HCT116 (cell line): ENCODE measurements around the gene ASNSD1. TPM values are rescaled to one million over a fixed set of nuclear protein-coding genes. Genes with fewer than 3 reads are reported as not detected.

ENCODE experiments used
- ATAC-seq: fragments of 200-7000 bp; cut with Tn5 transposase; 2 replicates; pipeline ENCODE4 v1.9.1; 2020; ENCODE audit warnings: mild to moderate bottlenecking, moderate library complexity
- BruUV-seq: library from RNA; stranded (reverse); fragments of 400-500 nt; replicated peaks from 2 replicates; lab custom pipeline; 2021; lab: Mats Ljungman, UMichigan
- CTCF ChIA-PET: fragments of 300-600 bp; sonication (Branson Sonifier 250); formaldehyde crosslinking; loops from one replicate; lab custom pipeline; 2021; ENCODE audit warnings: antibody characterized with exemption; lab: Charles Lee
- POLR2A ChIA-PET: fragments of 300-600, 350-600 bp; sonication (Branson Sonifier 250); formaldehyde crosslinking; loops from one replicate; lab custom pipeline; 2021; ENCODE audit warnings: antibody characterized with exemption; lab: Charles Lee
- RAD21 ChIA-PET, 2 experiments: fragments of 300-600 bp; sonication (Branson Sonifier 250); formaldehyde crosslinking; loops; one replicate each; lab custom pipeline; 2023; ENCODE audit warnings: low total read pairs in 2 of 2; ENCODE audit not compliant: uncharacterized antibody in 2 of 2, unreplicated experiment in 2 of 2, low non-redundant PET in 1 of 2; lab: Charles Lee
- DNase-seq: peaks from one replicate; pipeline ENCODE4 v3.0.0-alpha.2; 2010; ENCODE audit warnings: low read depth, low spot score
- H2AFZ ChIP-seq: fragments of 200-600 bp; shearing (Covaris generic), sonication (generic); 2 replicates; pipeline ENCODE4 v1.6.1; 2017; ENCODE audit warnings: low read depth, mixed run types, mixed read lengths, antibody characterized with exemption, low read length; ENCODE audit not compliant: poor library complexity, severe bottlenecking
- H3K27ac ChIP-seq: 2 replicates; pipeline ENCODE4 v1.5.1; 2012; ENCODE audit warnings: low read depth, low read length
- H3K27me3 ChIP-seq: fragments of 200-600 bp; sonication (generic); 2 replicates; pipeline ENCODE4 v1.6.1; 2016; ENCODE audit warnings: mixed run types, low read length, mixed read lengths; ENCODE audit not compliant: insufficient read depth
- H3K36me3 ChIP-seq, 2 experiments: fragments of 200-500 bp in 1 of 2; fragments of 200-600 bp in 1 of 2; sonication (Bioruptor generic) in 1 of 2; sonication (generic) in 1 of 2; 2 replicates each; pipeline versions ENCODE4 v1.5.1 to v1.6.1; 2014 to 2016; ENCODE audit warnings: low read length in 2 of 2, inconsistent platforms in 1 of 2, mixed read lengths in 1 of 2, mixed run types in 1 of 2; ENCODE audit not compliant: insufficient read depth in 2 of 2, control insufficient read depth in 1 of 2
- H3K4me1 ChIP-seq, 2 experiments: fragments of 200-600 bp in 1 of 2; sonication (generic) in 1 of 2; 2 replicates each; pipeline versions ENCODE4 v1.5.1 to v1.6.1; 2012 to 2017; ENCODE audit warnings: low read length in 2 of 2, inconsistent platforms in 1 of 2, mild to moderate bottlenecking in 1 of 2, mixed read lengths in 1 of 2, mixed run types in 1 of 2, moderate library complexity in 1 of 2; ENCODE audit not compliant: insufficient read depth in 2 of 2, control insufficient read depth in 1 of 2
- H3K4me2 ChIP-seq: fragments of 200-600 bp; sonication (generic); 2 replicates; pipeline ENCODE4 v1.6.1; 2017; ENCODE audit warnings: mixed run types, low read length, mixed read lengths
- H3K4me3 ChIP-seq, 2 experiments: fragments of 200-600 bp in 1 of 2; sonication (generic) in 1 of 2; replicated peaks in 1 of 2; 2 replicates each; pipeline ENCODE4 v1.5.1; 2011 to 2016; ENCODE audit warnings: low read length in 2 of 2, control low read depth in 1 of 2, low read depth in 1 of 2, mild to moderate bottlenecking in 1 of 2, mixed read lengths in 1 of 2, mixed run types in 1 of 2
- H3K79me2 ChIP-seq: fragments of 200-600 bp; sonication (generic); 2 replicates; pipeline ENCODE4 v1.6.1; 2017; ENCODE audit warnings: mild to moderate bottlenecking, mixed run types, low read length, moderate library complexity, mixed read lengths; ENCODE audit not compliant: insufficient read depth
- H3K9ac ChIP-seq: fragments of 200-600 bp; sonication (generic); 2 replicates; pipeline ENCODE4 v1.6.1; 2016; ENCODE audit warnings: low read length, mixed read lengths
- H3K9me2 ChIP-seq: fragments of 200-600 bp; sonication (generic), shearing (Covaris generic); 2 replicates; pipeline ENCODE4 v1.6.1; 2017; ENCODE audit warnings: mixed run types, mild to moderate bottlenecking, moderate library complexity; ENCODE audit not compliant: insufficient read depth
- H3K9me3 ChIP-seq, 2 experiments: fragments of 200-500 bp in 1 of 2; fragments of 200-600 bp in 1 of 2; sonication (Bioruptor generic) in 1 of 2; sonication (generic) in 1 of 2; 2 replicates each; pipeline ENCODE4 v1.6.1; 2014 to 2017; ENCODE audit warnings: low read length in 2 of 2, mixed read lengths in 2 of 2, inconsistent platforms in 1 of 2, low read depth in 1 of 2, mild to moderate bottlenecking in 1 of 2, mixed run types in 1 of 2, moderate library complexity in 1 of 2; ENCODE audit not compliant: control insufficient read depth in 1 of 2, insufficient read depth in 1 of 2
- H4K20me1 ChIP-seq: fragments of 200-600 bp; sonication (generic), shearing (Covaris generic); 2 replicates; pipeline ENCODE4 v1.6.1; 2017; ENCODE audit warnings: mixed run types, mild to moderate bottlenecking, moderate library complexity; ENCODE audit not compliant: insufficient read depth
- CBX3 ChIP-seq: IDR thresholded peaks from 2 replicates; pipeline ENCODE4 v1.6.1; 2012; ENCODE audit warnings: low read depth
- CEBPB ChIP-seq: IDR thresholded peaks from 2 replicates; pipeline ENCODE4 v1.6.1; 2012; ENCODE audit warnings: low read depth
- EGR1 ChIP-seq: IDR thresholded peaks from 2 replicates; pipeline ENCODE4 v1.6.1; 2012; ENCODE audit warnings: low read depth
- ELF1 ChIP-seq: IDR thresholded peaks from 2 replicates; pipeline ENCODE4 v1.6.1; 2012; ENCODE audit warnings: low read depth, borderline replicate concordance
- FOSL1 ChIP-seq: IDR thresholded peaks from 2 replicates; pipeline ENCODE4 v1.6.1; 2012; ENCODE audit warnings: low read depth
- JUND ChIP-seq: IDR thresholded peaks from 2 replicates; pipeline ENCODE4 v1.6.1; 2012
- MAX ChIP-seq: IDR thresholded peaks from 2 replicates; pipeline ENCODE4 v1.6.1; 2012
- POLR2A ChIP-seq: IDR thresholded peaks from 2 replicates; pipeline ENCODE4 v1.7.0; 2011; ENCODE audit warnings: borderline replicate concordance; ENCODE audit not compliant: insufficient read depth, insufficient read length; ENCODE audit errors: extremely low read depth
- POLR2AphosphoS5 ChIP-seq: IDR thresholded peaks from 2 replicates; pipeline ENCODE4 v1.6.1; 2011; ENCODE audit warnings: mild to moderate bottlenecking, low read depth, low read length, moderate library complexity
- RAD21 ChIP-seq: IDR thresholded peaks from 2 replicates; pipeline ENCODE4 v1.6.1; 2012; ENCODE audit warnings: low read depth, mild to moderate bottlenecking
- SIN3A ChIP-seq: IDR thresholded peaks from 2 replicates; pipeline ENCODE4 v1.6.1; 2012; ENCODE audit warnings: low read depth
- SRF ChIP-seq: IDR thresholded peaks from 2 replicates; pipeline ENCODE4 v1.6.1; 2012; ENCODE audit warnings: low read depth
- TCF7L2 ChIP-seq: IDR thresholded peaks from 2 replicates; pipeline ENCODE4 v1.7.0; 2011; ENCODE audit warnings: borderline replicate concordance, inconsistent platforms; ENCODE audit not compliant: insufficient read depth, insufficient read length; ENCODE audit errors: extremely low read depth
- ZBTB33 ChIP-seq: IDR thresholded peaks from 2 replicates; pipeline ENCODE4 v1.6.1; 2011; ENCODE audit warnings: mild to moderate bottlenecking, low read length, moderate library complexity; ENCODE audit not compliant: insufficient replicate concordance; ENCODE audit errors: extremely low read depth
- ZNF274 ChIP-seq: fragments of 200-500 bp; sonication (Bioruptor generic); IDR thresholded peaks from 2 replicates; pipeline ENCODE4 v1.6.1; 2014; ENCODE audit warnings: mild to moderate bottlenecking, low read depth, low read length, inconsistent platforms
- intact Hi-C: fragments of 100-400 bp; cut with micrococcal nuclease; formaldehyde crosslinking; loops from 2 replicates; pipeline ENCODE4 v1.10.0; 2022
- total RNA-seq: library from RNA; stranded (reverse); gene quantifications from one replicate; pipeline ENCODE4 v1.2.1, GENCODE V29; 2021; ENCODE audit not compliant: unreplicated experiment
- TF ChIP-seq, protein P1 (sequence below): IDR thresholded peaks from 2 replicates; pipeline ENCODE4 v1.6.1; 2012
- TF ChIP-seq, protein P2 (sequence below): IDR thresholded peaks from 2 replicates; pipeline ENCODE4 v1.6.1; 2012; ENCODE audit warnings: low read depth

Gene ASNSD1
- total RNA-seq, 1 experiment from 2014 or later, result 33.6 TPM

GRCh38 chr2:189646521-189646920 is 14.7 kb upstream of the ASNSD1 start (continued):
- TF ChIP-seq ZBTB33, result no peak
- no peak for TF ChIP-seq POLR2AphosphoS5
- TF ChIP-seq ZNF274, result no peak

DNA sequence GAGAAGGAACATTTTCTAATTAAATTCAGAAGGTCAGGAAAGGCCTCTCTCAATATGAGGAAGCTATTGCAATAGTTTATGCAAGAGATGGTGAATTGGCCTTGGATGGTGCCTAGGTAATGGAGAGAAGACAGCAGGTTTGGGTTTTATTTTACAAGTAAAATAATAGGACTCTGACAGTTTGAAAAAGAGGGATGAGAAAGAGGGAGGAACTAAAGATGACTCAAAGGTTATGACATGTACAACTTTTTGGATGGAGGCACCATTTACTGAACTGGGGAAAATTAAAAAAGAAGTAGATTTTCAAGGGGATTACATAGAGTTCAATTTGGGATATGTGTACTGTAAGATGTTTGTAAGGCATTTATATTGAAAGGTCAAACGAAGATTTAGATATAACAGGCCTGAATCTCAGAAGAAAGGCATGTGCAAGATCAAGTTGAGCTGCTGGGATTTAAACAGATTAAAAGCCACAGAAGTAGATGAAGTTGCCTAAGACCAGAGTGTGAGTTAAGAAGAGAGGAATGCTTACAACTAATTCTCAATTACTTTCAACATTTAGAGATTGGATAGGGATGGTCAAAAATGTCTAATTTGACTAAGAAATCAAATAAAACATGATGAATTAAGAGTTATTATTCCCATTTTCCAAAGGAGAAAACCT is 12.3 kb upstream of the ASNSD1 start:
- Histone ChIP-seq H3K27ac (no peak overlapping the region), H3K4me2 (no peak overlapping the region), H3K27me3 (no peaks in the 10 kb centered on the region), H3K36me3 (no peaks in the 10 kb centered on the region), H3K4me3 (no peak overlapping the region), H3K9me3 (no peaks in the 10 kb centered on the region), H3K79me2 (no peaks in the 10 kb centered on the region), H4K20me1 (no peaks in the 10 kb centered on the region), H2AFZ (no peak overlapping the region), H3K9me2 (no peaks in the 10 kb centered on the region), H3K4me1 (no peaks in the 10 kb centered on the region), H3K9ac (no peak overlapping the region)
- ATAC-seq (no peak), DNase-seq (no peak)
- no TSS peak for BruUV-seq
- ChIA-PET CTCF (interaction anchor here (1.0 kb wide), 1 partner anchor 12 kb away, joined by 4 read pairs; no protein-coding TSS in a partner anchor), RAD21 (no interaction called here), POLR2A (no interaction called here)
- intact Hi-C loops, result no loop called here
- no peak for TF ChIP-seq ELF1
- TF ChIP-seq SIN3A, result no peak
- TF ChIP-seq JUND, result no peak
- no peak for TF ChIP-seq MAX
- TF ChIP-seq FOSL1, result no peak
- no peak for TF ChIP-seq EGR1
- no peak for TF ChIP-seq TCF7L2
- TF ChIP-seq CEBPB, result no peak
- TF ChIP-seq RAD21, result no peak
- TF ChIP-seq CBX3, result no peak
- no peak for TF ChIP-seq SRF
- TF ChIP-seq POLR2A, result no peak
- TF ChIP-seq ZNF274, result no peak
- no peak for TF ChIP-seq ZBTB33
- TF ChIP-seq, protein P1, sequence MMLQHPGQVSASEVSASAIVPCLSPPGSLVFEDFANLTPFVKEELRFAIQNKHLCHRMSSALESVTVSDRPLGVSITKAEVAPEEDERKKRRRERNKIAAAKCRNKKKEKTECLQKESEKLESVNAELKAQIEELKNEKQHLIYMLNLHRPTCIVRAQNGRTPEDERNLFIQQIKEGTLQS, result no peak
- TF ChIP-seq, protein P2, sequence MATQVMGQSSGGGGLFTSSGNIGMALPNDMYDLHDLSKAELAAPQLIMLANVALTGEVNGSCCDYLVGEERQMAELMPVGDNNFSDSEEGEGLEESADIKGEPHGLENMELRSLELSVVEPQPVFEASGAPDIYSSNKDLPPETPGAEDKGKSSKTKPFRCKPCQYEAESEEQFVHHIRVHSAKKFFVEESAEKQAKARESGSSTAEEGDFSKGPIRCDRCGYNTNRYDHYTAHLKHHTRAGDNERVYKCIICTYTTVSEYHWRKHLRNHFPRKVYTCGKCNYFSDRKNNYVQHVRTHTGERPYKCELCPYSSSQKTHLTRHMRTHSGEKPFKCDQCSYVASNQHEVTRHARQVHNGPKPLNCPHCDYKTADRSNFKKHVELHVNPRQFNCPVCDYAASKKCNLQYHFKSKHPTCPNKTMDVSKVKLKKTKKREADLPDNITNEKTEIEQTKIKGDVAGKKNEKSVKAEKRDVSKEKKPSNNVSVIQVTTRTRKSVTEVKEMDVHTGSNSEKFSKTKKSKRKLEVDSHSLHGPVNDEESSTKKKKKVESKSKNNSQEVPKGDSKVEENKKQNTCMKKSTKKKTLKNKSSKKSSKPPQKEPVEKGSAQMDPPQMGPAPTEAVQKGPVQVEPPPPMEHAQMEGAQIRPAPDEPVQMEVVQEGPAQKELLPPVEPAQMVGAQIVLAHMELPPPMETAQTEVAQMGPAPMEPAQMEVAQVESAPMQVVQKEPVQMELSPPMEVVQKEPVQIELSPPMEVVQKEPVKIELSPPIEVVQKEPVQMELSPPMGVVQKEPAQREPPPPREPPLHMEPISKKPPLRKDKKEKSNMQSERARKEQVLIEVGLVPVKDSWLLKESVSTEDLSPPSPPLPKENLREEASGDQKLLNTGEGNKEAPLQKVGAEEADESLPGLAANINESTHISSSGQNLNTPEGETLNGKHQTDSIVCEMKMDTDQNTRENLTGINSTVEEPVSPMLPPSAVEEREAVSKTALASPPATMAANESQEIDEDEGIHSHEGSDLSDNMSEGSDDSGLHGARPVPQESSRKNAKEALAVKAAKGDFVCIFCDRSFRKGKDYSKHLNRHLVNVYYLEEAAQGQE, result no peak
